ENCODE results near the gene HCRT. TPM values are rescaled to one million over a fixed set of nuclear protein-coding genes. Genes with fewer than 3 reads are reported as not detected.

Gene HCRT
- total and polyA plus RNA-seq, 2 of the 8 experiments (the other 6 are each of a cell fraction or from before 2014, with no cell fraction given): not detected

GRCh38 chr17:42177684-42178083 is 7.6 kb downstream of the HCRT start (continued):
- TF ChIP-seq PHF8 (conservative IDR thresholded peaks at IDR 0.05; ENCODE audit: low read depth, low read length): no peak
- no peak for TF ChIP-seq CBX5 (IDR thresholded peaks at IDR 0.05; ENCODE audit: low read depth, low read length)

Data from H1 (cell line).